HG03159 (cell line): Measurements from ENCODE around the gene CCR6.

Experiments
- ATAC-seq: cut with Tn5 transposase; IDR thresholded peaks from one replicate; pipeline ENCODE4 v1.9.1; 2021; ENCODE audit warnings: mild to moderate bottlenecking, moderate library complexity; ENCODE audit not compliant: unreplicated experiment

Gene CCR6

DNA sequence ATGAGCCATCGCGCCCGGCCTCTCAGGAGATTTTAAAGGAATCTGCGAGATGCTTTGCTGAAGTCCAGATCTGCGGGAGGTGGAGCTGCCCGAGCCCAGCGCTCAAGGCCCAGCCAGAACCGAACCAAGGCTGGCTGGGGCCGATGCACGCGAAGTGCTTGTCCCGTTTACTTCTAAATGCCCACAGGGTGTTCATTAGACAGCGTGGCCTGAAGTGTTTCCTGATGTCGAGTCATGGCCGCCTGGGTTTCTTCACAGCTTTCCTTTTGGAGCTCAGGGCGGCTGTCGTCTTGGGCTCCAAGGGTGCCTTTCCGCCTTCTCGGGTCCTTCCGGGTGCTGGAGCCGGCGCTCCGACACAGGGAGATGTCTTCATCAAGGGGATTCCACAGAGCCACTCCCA is 25.1 kb upstream of the CCR6 start:
- ATAC-seq = no peak

GRCh38 chr6:167098825-167099225 is 24.1 kb upstream of the CCR6 start:
- no peak for ATAC-seq

- no peak for ATAC-seq
Observed at GRCh38 chr6:167099707-167100106, 23.2 kb upstream of the CCR6 start.

- no peak for ATAC-seq
Observed at GRCh38 chr6:167100241-167100674, 22.6 kb upstream of the CCR6 start.

GRCh38 chr6:167102318-167102717 is 20.6 kb upstream of the CCR6 start:
- ATAC-seq = no peak

DNA sequence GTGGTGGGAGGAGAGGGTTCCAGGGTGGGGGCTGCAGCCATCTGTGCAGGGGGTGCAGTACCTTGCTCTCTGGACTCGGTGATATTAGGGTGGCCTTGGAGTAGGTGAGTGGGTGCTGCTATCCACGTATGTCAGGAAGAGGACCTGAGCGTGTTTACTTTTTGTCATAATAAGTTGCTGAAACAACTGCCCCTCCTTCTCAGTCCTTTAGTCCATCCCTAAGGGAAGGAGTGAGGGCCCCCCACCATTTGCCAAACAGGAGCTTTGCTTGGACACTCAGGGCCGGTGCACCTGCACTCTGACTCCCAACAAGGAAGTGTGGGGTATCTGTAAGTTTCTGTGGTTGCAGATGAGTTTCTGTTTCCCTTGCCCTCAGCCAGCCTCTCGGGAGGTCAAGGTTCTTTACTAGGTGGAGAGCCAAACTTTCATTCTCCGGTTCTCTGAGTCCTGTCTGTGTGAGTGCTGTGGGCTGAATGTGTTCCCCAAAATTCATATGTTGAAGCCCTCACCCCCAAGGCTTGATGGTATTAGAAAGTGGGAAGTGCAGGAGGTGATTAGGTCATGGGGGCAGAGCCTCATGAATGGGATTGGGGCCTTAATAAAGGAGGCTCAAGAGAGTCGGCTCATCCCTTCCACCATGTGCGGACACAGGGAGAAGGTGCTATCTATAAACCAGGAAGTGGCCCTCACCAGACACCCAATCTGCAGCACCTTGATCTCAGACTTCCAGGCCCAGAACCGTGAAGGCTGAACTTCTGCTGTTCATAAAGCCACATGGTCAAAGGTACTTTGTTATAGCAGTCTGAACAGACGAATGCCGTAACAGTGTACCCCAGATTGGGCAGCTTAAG is 19.6 kb upstream of the CCR6 start:
- peak; percentile 92 for ATAC-seq

GRCh38 chr6:167104388-167104787 is 18.5 kb upstream of the CCR6 start:
- no peak for ATAC-seq

DNA sequence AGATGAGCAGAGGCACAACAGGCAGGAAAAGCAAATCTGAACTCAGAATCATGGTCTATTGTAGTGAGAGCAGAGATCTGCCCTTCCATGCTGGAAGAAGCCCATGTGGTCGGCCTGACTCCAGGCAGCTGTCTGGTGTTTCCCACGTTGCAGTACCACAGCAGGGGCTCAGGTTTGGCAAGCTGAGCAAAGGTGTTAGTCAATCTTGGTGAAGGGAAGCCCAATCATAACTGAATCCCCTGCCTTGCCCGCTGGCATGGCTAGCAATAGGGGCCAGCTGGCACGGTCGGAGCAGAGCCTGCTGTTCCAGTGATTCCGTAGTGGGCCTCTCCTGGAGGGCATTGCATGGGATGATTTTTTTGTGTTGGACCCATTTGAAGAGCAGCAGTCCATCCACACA is 17.8 kb upstream of the CCR6 start:
- no peak for ATAC-seq

DNA sequence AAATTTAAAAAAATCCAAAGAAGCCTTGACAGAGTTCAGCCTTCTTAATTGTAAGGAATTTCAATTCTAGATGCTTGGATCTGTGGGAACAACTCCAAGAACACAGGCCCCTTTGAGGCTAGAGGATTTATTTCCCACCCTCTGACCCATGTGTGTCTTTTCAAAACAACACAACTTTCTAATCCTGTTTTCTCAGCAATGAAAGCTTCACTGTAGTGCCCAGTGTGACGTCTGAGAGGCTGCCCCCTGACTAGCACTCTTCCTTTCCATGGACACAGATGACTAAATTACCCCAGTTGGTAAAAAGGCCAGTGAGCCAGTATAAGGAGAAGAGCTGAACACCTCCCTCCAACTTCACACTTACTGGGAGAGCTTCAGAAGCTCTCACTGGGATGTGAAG is 16.5 kb upstream of the CCR6 start:
- ATAC-seq = no peak

GRCh38 chr6:167107787-167108186 is 15.1 kb upstream of the CCR6 start:
- ATAC-seq = no peak

DNA sequence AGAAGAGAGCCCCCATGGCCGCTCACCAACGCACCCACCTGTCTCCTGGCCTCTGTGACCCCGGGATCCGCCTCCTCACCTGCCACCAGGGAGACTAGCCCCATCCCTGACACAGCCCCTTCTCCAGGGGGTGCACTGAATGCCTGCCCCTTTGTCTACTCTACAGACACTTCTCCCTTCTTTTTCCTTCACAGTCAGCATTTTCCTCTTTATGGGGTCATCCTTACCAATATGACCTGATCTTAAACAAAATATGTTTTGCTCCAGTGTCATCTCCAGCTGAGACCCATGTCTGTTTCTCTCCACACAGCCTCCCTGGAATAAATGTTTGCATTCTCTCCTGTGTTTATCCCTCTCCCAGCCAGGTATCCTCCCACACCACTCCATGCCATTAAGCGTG is 14.6 kb upstream of the CCR6 start:
- ATAC-seq = no peak

DNA sequence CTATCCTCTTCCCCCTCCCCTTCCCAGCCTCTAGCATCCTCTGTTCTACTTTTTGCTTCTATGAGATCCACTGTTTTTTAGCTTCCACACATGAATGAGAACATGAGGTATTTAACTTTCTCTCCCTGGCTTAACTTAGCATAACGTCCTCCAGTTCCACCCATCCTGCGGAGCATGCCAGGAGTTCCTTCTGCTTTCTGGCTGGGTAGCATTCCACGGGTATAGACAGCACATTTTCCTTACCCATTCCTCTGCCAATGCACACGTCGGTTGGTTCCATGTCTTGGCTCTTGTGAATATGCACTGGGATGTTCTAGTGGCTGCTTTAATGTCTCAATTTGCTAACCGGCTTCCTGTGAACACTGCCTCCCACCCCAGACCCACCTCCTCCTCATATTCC is 13.2 kb upstream of the CCR6 start:
- no peak for ATAC-seq

GRCh38 chr6:167111597-167111996 is 11.3 kb upstream of the CCR6 start:
- ATAC-seq = no peak

GRCh38 chr6:167112421-167112820 is 10.5 kb upstream of the CCR6 start:
- no peak for ATAC-seq

- peak; percentile 55 for ATAC-seq
Observed at GRCh38 chr6:167113047-167113754, 9.7 kb upstream of the CCR6 start.

DNA sequence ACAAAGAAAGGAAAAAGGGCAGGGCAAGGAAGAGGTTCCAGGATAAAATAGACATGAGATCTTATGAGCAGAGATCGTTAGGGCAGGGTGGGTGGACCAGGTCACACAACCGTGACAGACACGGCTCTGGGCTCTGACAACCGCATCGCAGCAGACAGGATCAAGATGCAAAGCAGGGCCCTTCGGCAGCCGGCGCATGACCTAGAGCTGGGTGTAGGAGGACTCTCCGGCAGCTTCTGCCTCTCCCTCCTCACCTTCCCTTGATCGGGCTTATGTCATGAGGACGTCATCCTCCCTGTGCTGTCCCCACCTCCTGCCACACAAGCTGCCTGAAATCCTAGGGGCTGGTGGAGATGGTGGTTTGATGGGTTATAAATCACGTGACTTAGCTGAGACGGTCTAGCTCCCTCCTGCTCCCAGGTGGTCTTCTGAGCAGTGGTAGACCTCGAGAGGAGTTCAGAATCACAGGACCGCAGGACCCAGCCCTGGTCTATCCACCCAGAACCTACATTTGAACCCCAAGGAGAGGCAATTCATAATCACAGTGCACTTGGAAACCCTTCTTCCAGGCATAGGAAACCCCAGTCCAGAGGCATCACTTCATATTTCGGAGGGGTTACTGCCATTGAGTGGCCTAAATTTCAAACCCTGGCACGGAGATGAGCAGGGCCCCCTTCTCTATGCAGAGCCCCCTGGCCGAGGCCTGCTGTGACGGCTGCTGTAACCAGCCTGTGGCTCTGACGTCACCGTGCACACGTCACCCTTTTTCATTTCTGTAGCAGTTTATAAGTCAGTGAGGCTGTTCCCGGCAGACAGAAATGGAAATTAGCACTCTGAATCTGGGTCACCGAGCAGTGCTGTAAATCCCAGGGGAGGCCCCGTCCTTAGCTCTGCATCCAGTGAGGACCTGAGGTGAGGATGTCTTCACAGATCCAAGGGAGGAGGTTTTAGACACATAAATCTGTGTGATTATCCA is 8.7 kb upstream of the CCR6 start:
- peak; percentile 81 for ATAC-seq

- ATAC-seq = no peak
Observed at GRCh38 chr6:167115054-167115453, 7.8 kb upstream of the CCR6 start.

- ATAC-seq = no peak
Observed at GRCh38 chr6:167116109-167116837, 6.6 kb upstream of the CCR6 start.

- ATAC-seq = no peak
Observed at GRCh38 chr6:167116838-167117228, 6.1 kb upstream of the CCR6 start.

DNA sequence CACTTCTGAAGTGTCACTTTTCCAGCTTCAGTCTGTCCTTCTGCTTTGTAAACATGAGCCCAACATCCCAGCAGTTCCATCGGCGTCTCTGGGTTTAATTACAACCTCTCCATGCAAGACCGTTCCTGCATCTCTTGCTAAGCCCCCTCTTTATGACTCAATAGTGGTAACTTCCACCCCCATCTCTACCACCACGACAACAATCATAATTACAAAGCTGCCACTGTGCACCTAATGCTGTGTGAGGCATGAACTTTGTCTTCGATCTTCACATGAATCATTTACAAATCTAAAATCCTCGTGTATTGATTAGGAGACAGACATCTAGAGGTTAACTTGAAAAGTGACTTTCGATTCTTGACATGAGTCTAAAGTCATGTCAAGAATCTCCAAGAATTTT is 4.9 kb upstream of the CCR6 start:
- ATAC-seq = no peak

GRCh38 chr6:167118839-167119238 is 4.1 kb upstream of the CCR6 start:
- ATAC-seq = no peak
